Measurements from ENCODE around the gene SLC25A34. TPM values are rescaled to one million over a fixed set of nuclear protein-coding genes. Genes with fewer than 3 reads are reported as not detected.

SLC25A34 gene
- total RNA-seq, 2 donors from 2014 or later = 1.8 to 3.5 TPM

GRCh38 chr1:15724949-15725880, 10.8 kb upstream of the SLC25A34 start:
- no peaks in the 10 kb centered on the region for H3K27me3 ChIP-seq (ENCODE audit: control insufficient read depth, insufficient read depth, low read length, poor library complexity, severe bottlenecking)
- no peak overlapping the region for H3K9ac ChIP-seq (ENCODE audit: extremely low read depth, low read length, poor library complexity, severe bottlenecking)
- peak overlapping the region; percentile 47 for H3K27ac ChIP-seq (ENCODE audit: low read depth, low read length)
- 91 to 92% methylated on average over 9 to 26 of the region's 26 CpGs for WGBS, 2 experiments (ENCODE audit: insufficient coverage in 1 of 2, insufficient read length in 1 of 2)
- peaks cover 48% of the 10 kb centered on the region for H3K36me3 ChIP-seq (ENCODE audit: control insufficient read depth, insufficient read depth, low read length)
- no peaks in the 10 kb centered on the region for H3K9me3 Mint-ChIP-seq
- peaks cover 4% of the 10 kb centered on the region for H3K4me1 Mint-ChIP-seq
- DNase-seq = no peak
- H3K36me3 Mint-ChIP-seq (ENCODE audit: low read depth) = peaks cover 45% of the 10 kb centered on the region
- TF ChIP-seq CTCF (conservative IDR thresholded peaks at IDR 0.05) = no peak
- no peaks in the 10 kb centered on the region for H3K27me3 Mint-ChIP-seq (ENCODE audit: insufficient read depth)
- no peak overlapping the region for H3K4me3 Mint-ChIP-seq
- H3K4me1 ChIP-seq (ENCODE audit: control insufficient read depth, insufficient read depth, low read length) = no peaks in the 10 kb centered on the region
- H3K4me3 ChIP-seq (ENCODE audit: low read length) = no peak overlapping the region
- H3K9me3 ChIP-seq (ENCODE audit: control insufficient read depth, low read length) = no peaks in the 10 kb centered on the region
- H3K27ac Mint-ChIP-seq = peak overlapping the region; percentile 82

- no peaks in the 10 kb centered on the region for H3K27me3 ChIP-seq (ENCODE audit: control insufficient read depth, insufficient read depth, low read length, poor library complexity, severe bottlenecking)
- H3K4me3 ChIP-seq (ENCODE audit: low read length) = no peak overlapping the region
- Mint-ChIP-seq H3K4me1 (peaks cover 4% of the 10 kb centered on the region), H3K27ac (no peak overlapping the region), H3K9me3 (no peaks in the 10 kb centered on the region), H3K36me3 (ENCODE audit: low read depth) (peaks cover 39% of the 10 kb centered on the region), H3K4me3 (no peak overlapping the region), H3K27me3 (ENCODE audit: insufficient read depth) (no peaks in the 10 kb centered on the region)
- WGBS, 2 experiments (ENCODE audit: insufficient coverage in 1 of 2, insufficient read length in 1 of 2) = 96% methylated on average over 9 of the region's 9 CpGs
- DNase-seq = no peak
- no peak for TF ChIP-seq CTCF (conservative IDR thresholded peaks at IDR 0.05)
- peaks cover 47% of the 10 kb centered on the region for H3K36me3 ChIP-seq (ENCODE audit: control insufficient read depth, insufficient read depth, low read length)
- H3K9ac ChIP-seq (ENCODE audit: extremely low read depth, low read length, poor library complexity, severe bottlenecking) = no peak overlapping the region
- H3K9me3 ChIP-seq (ENCODE audit: control insufficient read depth, low read length) = no peaks in the 10 kb centered on the region
- H3K4me1 ChIP-seq (ENCODE audit: control insufficient read depth, insufficient read depth, low read length) = no peaks in the 10 kb centered on the region
- H3K27ac ChIP-seq (ENCODE audit: low read depth, low read length) = no peak overlapping the region
These were observed 9.6 kb upstream of the SLC25A34 start for GRCh38 chr1:15726508-15726907.

- H3K27me3 Mint-ChIP-seq (ENCODE audit: insufficient read depth) = no peaks in the 10 kb centered on the region
- no peaks in the 10 kb centered on the region for H3K9me3 Mint-ChIP-seq
- no peak overlapping the region for H3K9ac ChIP-seq (ENCODE audit: extremely low read depth, low read length, poor library complexity, severe bottlenecking)
- H3K36me3 Mint-ChIP-seq (ENCODE audit: low read depth) = peaks cover 37% of the 10 kb centered on the region
- H3K27me3 ChIP-seq (ENCODE audit: control insufficient read depth, insufficient read depth, low read length, poor library complexity, severe bottlenecking) = no peaks in the 10 kb centered on the region
- no peak for TF ChIP-seq CTCF (conservative IDR thresholded peaks at IDR 0.05)
- H3K4me3 ChIP-seq (ENCODE audit: low read length) = no peak overlapping the region
- 91 to 97% methylated on average over 21 of the region's 21 CpGs for WGBS, 2 experiments (ENCODE audit: insufficient coverage in 1 of 2, insufficient read length in 1 of 2)
- H3K4me1 ChIP-seq (ENCODE audit: control insufficient read depth, insufficient read depth, low read length) = no peaks in the 10 kb centered on the region
- DNase-seq = no peak
- no peak overlapping the region for H3K4me3 Mint-ChIP-seq
- peaks cover 43% of the 10 kb centered on the region for H3K36me3 ChIP-seq (ENCODE audit: control insufficient read depth, insufficient read depth, low read length)
- H3K27ac Mint-ChIP-seq = no peak overlapping the region
- H3K9me3 ChIP-seq (ENCODE audit: control insufficient read depth, low read length) = no peaks in the 10 kb centered on the region
- H3K27ac ChIP-seq (ENCODE audit: low read depth, low read length) = no peak overlapping the region
- peaks cover 4% of the 10 kb centered on the region for H3K4me1 Mint-ChIP-seq
These were observed 9.0 kb upstream of the SLC25A34 start for GRCh38 chr1:15727021-15727420.
